GM23248 (cell line): ENCODE measurements around the gene PNPLA4.

Source experiments
- EZH2 ChIP-seq: fragments of 200-600 bp; sonication (generic); IDR thresholded peaks from 2 replicates; pipeline ENCODE4 v1.6.1; 2018; ENCODE audit warnings: antibody characterized with exemption, mild to moderate bottlenecking; ENCODE audit not compliant: insufficient read depth, poor library complexity, severe bottlenecking
- EZH2phosphoT487 ChIP-seq: fragments of 200-600 bp; sonication (generic); IDR thresholded peaks from 2 replicates; pipeline ENCODE4 v1.6.1; 2018; ENCODE audit warnings: antibody characterized with exemption, moderate library complexity, mild to moderate bottlenecking, low read depth; ENCODE audit not compliant: insufficient read depth

GRCh38 chrX:7908821-7909220, 18.4 kb downstream of the PNPLA4 start:
- TF ChIP-seq EZH2 (no peak), EZH2phosphoT487 (no peak)
